H1 (cell line): ENCODE measurements around the gene SGMS1. TPM values are rescaled to one million over a fixed set of nuclear protein-coding genes. Genes with fewer than 3 reads are reported as not detected.

ENCODE experiments used
- ASH2L ChIP-seq: fragments of 200-600, 300-600 bp; sonication (generic); IDR thresholded peaks from one replicate; pipeline ENCODE4 v1.7.1; 2017; ENCODE audit warnings: low read length
- BACH1 ChIP-seq: IDR thresholded peaks from 2 replicates; pipeline ENCODE4 v1.6.1; 2012; ENCODE audit warnings: low read length, improper control_type of control experiment
- BRCA1 ChIP-seq: IDR thresholded peaks from 2 replicates; pipeline ENCODE4 v1.6.1; 2012; ENCODE audit warnings: low read depth, low read length, improper control_type of control experiment
- JUN ChIP-seq: IDR thresholded peaks from 2 replicates; pipeline ENCODE4 v1.6.1; 2011; ENCODE audit warnings: low read depth, mild to moderate bottlenecking, improper control_type of control experiment, low read length
- PHF8 ChIP-seq: fragments of 200-600 bp; sonication (generic); conservative IDR thresholded peaks from 2 replicates; pipeline ENCODE4 v1.7.1; 2012; ENCODE audit warnings: low read depth, mild to moderate bottlenecking, inconsistent platforms, low read length, moderate library complexity
- RXRA ChIP-seq: IDR thresholded peaks from 2 replicates; pipeline ENCODE4 v1.6.1; 2011; ENCODE audit warnings: low read depth, mild to moderate bottlenecking, low read length, moderate library complexity; ENCODE audit not compliant: insufficient read depth
- polyA plus RNA-seq, 7 experiments: library from polyadenylated mRNA; depleted of rRNA in 3 of 7; stranded (reverse) in 5 of 7; unstranded in 2 of 7; fragments of >200 nt in 5 of 7; fragments of 200-250 nt in 2 of 7; gene quantifications; 1 replicate in 5 of 7; 2 replicates in 1 of 7; 4 replicates in 1 of 7; pipeline versions ENCODE4 v1.2.1 to v1.2.3, GENCODE V29; 2011 to 2013; ENCODE audit warnings: missing spikeins in 2 of 7, mixed read lengths in 2 of 7
- total RNA-seq: library from RNA; stranded (reverse); fragmentation: NEBNext Ultra II Directional; extraction: Animal tissue kit (Norgen Biotek cat#: 25700); gene quantifications from 2 replicates; pipeline ENCODE4 v1.2.1, GENCODE V29; 2021
- TF ChIP-seq, protein P1 (sequence below): fragments of 300-600 bp; sonication (generic); IDR thresholded peaks from 2 replicates; pipeline ENCODE4 v1.7.1; 2012; ENCODE audit warnings: low read length, moderate library complexity, mild to moderate bottlenecking, inconsistent platforms; ENCODE audit not compliant: insufficient replicate concordance
- TF ChIP-seq, protein P2 (sequence below): IDR thresholded peaks from 2 replicates; pipeline ENCODE4 v1.6.1; 2012; ENCODE audit warnings: low read length, inconsistent platforms

Gene SGMS1
- total and polyA plus RNA-seq, 2 of the 8 experiments (the other 6 are each of a cell fraction or from before 2014, with no cell fraction given): 6.0 to 15.6 TPM

DNA sequence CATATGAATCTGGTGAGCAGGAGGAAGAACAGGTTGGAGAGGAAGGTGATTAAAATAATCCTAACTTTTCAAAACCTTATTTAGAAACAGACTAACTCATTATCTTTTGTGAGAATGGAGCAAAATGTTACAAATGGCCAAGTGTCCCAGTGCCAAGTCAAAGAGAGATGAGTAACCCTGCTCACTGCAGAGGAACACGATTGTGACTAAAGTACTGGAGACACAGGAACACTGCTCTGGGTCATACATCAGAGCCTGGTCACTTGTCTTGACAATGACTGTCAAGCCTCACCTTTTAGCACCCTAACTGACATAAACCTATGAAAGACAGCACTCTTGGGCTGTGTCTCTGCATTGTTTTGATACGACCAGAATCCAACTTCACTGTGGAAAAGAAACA is 108.8 kb downstream of the SGMS1 start (continued):
- TF ChIP-seq, protein P1, sequence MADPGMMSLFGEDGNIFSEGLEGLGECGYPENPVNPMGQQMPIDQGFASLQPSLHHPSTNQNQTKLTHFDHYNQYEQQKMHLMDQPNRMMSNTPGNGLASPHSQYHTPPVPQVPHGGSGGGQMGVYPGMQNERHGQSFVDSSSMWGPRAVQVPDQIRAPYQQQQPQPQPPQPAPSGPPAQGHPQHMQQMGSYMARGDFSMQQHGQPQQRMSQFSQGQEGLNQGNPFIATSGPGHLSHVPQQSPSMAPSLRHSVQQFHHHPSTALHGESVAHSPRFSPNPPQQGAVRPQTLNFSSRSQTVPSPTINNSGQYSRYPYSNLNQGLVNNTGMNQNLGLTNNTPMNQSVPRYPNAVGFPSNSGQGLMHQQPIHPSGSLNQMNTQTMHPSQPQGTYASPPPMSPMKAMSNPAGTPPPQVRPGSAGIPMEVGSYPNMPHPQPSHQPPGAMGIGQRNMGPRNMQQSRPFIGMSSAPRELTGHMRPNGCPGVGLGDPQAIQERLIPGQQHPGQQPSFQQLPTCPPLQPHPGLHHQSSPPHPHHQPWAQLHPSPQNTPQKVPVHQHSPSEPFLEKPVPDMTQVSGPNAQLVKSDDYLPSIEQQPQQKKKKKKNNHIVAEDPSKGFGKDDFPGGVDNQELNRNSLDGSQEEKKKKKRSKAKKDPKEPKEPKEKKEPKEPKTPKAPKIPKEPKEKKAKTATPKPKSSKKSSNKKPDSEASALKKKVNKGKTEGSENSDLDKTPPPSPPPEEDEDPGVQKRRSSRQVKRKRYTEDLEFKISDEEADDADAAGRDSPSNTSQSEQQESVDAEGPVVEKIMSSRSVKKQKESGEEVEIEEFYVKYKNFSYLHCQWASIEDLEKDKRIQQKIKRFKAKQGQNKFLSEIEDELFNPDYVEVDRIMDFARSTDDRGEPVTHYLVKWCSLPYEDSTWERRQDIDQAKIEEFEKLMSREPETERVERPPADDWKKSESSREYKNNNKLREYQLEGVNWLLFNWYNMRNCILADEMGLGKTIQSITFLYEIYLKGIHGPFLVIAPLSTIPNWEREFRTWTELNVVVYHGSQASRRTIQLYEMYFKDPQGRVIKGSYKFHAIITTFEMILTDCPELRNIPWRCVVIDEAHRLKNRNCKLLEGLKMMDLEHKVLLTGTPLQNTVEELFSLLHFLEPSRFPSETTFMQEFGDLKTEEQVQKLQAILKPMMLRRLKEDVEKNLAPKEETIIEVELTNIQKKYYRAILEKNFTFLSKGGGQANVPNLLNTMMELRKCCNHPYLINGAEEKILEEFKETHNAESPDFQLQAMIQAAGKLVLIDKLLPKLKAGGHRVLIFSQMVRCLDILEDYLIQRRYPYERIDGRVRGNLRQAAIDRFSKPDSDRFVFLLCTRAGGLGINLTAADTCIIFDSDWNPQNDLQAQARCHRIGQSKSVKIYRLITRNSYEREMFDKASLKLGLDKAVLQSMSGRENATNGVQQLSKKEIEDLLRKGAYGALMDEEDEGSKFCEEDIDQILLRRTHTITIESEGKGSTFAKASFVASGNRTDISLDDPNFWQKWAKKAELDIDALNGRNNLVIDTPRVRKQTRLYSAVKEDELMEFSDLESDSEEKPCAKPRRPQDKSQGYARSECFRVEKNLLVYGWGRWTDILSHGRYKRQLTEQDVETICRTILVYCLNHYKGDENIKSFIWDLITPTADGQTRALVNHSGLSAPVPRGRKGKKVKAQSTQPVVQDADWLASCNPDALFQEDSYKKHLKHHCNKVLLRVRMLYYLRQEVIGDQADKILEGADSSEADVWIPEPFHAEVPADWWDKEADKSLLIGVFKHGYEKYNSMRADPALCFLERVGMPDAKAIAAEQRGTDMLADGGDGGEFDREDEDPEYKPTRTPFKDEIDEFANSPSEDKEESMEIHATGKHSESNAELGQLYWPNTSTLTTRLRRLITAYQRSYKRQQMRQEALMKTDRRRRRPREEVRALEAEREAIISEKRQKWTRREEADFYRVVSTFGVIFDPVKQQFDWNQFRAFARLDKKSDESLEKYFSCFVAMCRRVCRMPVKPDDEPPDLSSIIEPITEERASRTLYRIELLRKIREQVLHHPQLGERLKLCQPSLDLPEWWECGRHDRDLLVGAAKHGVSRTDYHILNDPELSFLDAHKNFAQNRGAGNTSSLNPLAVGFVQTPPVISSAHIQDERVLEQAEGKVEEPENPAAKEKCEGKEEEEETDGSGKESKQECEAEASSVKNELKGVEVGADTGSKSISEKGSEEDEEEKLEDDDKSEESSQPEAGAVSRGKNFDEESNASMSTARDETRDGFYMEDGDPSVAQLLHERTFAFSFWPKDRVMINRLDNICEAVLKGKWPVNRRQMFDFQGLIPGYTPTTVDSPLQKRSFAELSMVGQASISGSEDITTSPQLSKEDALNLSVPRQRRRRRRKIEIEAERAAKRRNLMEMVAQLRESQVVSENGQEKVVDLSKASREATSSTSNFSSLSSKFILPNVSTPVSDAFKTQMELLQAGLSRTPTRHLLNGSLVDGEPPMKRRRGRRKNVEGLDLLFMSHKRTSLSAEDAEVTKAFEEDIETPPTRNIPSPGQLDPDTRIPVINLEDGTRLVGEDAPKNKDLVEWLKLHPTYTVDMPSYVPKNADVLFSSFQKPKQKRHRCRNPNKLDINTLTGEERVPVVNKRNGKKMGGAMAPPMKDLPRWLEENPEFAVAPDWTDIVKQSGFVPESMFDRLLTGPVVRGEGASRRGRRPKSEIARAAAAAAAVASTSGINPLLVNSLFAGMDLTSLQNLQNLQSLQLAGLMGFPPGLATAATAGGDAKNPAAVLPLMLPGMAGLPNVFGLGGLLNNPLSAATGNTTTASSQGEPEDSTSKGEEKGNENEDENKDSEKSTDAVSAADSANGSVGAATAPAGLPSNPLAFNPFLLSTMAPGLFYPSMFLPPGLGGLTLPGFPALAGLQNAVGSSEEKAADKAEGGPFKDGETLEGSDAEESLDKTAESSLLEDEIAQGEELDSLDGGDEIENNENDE: no peak
- no peak for TF ChIP-seq PHF8
- TF ChIP-seq ASH2L: no peak
- no peak for TF ChIP-seq RXRA
- TF ChIP-seq, protein P2, sequence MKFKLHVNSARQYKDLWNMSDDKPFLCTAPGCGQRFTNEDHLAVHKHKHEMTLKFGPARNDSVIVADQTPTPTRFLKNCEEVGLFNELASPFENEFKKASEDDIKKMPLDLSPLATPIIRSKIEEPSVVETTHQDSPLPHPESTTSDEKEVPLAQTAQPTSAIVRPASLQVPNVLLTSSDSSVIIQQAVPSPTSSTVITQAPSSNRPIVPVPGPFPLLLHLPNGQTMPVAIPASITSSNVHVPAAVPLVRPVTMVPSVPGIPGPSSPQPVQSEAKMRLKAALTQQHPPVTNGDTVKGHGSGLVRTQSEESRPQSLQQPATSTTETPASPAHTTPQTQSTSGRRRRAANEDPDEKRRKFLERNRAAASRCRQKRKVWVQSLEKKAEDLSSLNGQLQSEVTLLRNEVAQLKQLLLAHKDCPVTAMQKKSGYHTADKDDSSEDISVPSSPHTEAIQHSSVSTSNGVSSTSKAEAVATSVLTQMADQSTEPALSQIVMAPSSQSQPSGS: no peak
- TF ChIP-seq JUN: no peak
- no peak for TF ChIP-seq BRCA1
- no peak for TF ChIP-seq BACH1
